T47D (cell line): ENCODE data around the gene KIF18B.

ENCODE experiments used
- DNase-seq, 2 experiments: peaks; one replicate each; pipeline versions ENCODE4 v3.0.0 to v3.0.0-alpha.2; 2011 to 2012; ENCODE audit warnings: low read depth in 1 of 2, low spot score in 1 of 2
- JUND ChIP-seq: IDR thresholded peaks from 2 replicates; pipeline ENCODE4 v1.6.1; 2012; ENCODE audit warnings: low read depth
- in situ Hi-C: cut with HindIII; loops from 2 replicates; pipeline ENCODE4 v1.10.0; 2016; ENCODE audit warnings: low sequenced_read_pairs, low pct_unique_long_range_greater_than_20kb

Gene KIF18B

DNA sequence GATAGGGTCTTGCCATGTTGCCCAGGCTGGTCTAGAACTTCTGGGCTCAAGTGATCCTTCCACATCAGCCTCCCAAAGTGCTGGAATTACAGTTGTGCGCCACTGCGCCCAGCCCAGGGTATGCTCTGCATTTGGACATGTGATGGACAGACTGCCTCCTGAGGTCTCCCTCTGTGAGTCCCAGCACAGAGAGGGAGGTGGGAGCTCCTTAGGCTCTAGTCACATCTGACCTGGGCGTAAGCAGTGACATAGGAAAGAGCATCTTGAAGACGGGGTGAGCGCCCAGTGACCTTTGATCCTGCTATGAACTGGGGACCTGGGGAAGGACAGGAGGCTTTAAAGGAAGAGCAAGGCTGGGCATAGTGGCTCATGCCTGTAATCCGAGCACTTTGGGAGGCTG lies 30.1 kb downstream of the KIF18B start:
- no peak for TF ChIP-seq JUND
- DNase-seq = no peak
- in situ Hi-C loops = no loop called here

DNA sequence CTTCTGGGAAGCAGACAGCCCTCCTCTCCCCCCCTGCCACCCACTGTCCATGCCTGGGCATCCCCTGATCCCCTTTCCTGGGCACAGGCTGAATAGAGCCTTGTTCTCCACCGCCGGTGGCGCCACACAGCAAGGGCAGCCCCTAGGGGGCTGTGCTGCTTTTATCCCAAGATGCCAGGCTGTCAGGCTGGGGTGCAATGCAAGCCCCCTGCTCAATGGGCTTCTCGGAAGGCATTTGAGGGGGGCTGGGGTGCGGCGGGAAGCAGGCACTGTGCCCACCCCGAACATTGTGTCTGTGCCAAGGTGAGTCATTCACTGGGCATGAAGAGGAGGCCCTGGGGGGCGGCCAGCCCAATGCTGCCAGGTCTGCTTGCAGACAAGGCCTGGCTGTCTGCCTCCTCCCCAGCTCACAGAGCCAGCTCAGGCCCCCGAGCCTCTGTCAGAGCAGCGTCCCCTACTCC lies 30.8 kb downstream of the KIF18B start:
- TF ChIP-seq JUND = no peak
- DNase-seq = no peak
- in situ Hi-C loops = no loop called here

DNA sequence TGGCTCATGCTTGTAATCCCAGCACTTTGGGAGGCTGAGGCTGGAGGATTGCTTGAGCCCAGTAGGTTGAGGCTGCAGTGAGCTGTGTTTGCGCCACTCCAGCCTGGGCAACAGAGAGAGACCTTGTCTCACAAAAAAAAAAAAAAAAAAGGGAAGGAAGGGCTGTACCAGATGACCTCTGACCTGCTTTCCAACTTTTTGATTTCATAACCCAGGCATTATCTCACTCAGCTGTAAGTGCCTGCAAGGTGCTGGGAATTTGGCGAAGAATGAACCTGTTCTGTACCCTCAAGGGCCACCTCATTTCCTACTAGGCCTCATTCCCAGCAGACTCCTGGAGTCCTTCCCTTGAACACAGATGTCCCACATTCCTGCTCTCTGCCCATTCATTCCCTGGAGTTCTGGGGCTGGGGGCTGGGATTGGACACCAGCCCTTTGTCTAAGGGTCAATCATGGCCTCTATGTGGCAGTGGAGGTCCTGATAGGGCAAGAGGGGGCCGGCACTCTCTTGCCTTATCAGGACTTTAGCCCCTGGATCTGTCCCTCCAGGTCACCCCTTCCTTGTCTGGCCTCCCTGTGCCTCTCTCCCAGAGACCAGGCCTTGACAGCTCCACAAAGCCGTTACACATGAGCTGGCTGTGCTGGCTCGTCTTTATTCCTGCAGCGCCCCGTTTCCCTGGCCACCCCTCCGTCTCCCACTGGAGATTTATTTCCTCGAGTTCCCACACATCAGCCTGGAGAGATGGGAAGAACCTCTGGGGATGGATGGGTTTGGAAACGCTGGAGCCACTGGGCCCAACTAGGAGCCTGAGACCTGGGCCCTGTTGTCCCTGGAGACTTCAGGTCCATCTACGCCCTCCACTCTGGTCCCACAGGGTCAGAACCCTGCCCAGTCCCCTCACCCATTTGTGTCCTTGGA lies 31.5 kb downstream of the KIF18B start:
- no peak for DNase-seq
- in situ Hi-C loops = no loop called here
- no peak for TF ChIP-seq JUND

GRCh38 chr17:44915321-44915726 lies 32.2 kb downstream of the KIF18B start, which contains the start of gene GFAP:
Gene GFAP, minus strand, starts transcription at chr17:44915500. Its CDS starts 14 bp downstream, at chr17:44915486.
- DNase-seq = no peak
- in situ Hi-C loops = no loop called here
- no peak for TF ChIP-seq JUND

- in situ Hi-C loops = no loop called here
- TF ChIP-seq JUND = no peak
- DNase-seq = no peak
Measured at GRCh38 chr17:44914698-44915271, 32.8 kb downstream of the KIF18B start.

DNA sequence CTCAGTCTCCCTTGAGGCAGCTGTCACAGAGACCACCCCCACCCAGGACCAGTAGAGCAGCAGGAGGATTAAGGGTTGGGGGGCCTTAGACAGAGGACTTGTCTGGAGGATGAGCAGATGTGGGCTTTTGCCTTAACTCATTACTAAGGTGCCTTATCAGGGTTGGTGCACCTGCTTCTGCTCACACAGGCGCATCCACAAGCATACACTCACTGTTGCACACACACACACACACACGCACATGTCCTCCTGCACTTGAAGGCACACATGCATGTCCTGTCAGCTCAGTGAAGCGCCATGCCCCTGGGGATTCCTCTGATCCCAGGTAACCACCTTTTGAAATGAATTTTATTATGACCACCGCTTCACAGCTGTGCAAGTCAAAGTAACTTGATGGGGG lies 33.4 kb downstream of the KIF18B start:
- no peak for TF ChIP-seq JUND
- no peak for DNase-seq
- in situ Hi-C loops = no loop called here

- in situ Hi-C loops = no loop called here
- TF ChIP-seq JUND = no peak
- DNase-seq = no peak
Measured at GRCh38 chr17:44913676-44914075, 33.9 kb downstream of the KIF18B start.

DNA sequence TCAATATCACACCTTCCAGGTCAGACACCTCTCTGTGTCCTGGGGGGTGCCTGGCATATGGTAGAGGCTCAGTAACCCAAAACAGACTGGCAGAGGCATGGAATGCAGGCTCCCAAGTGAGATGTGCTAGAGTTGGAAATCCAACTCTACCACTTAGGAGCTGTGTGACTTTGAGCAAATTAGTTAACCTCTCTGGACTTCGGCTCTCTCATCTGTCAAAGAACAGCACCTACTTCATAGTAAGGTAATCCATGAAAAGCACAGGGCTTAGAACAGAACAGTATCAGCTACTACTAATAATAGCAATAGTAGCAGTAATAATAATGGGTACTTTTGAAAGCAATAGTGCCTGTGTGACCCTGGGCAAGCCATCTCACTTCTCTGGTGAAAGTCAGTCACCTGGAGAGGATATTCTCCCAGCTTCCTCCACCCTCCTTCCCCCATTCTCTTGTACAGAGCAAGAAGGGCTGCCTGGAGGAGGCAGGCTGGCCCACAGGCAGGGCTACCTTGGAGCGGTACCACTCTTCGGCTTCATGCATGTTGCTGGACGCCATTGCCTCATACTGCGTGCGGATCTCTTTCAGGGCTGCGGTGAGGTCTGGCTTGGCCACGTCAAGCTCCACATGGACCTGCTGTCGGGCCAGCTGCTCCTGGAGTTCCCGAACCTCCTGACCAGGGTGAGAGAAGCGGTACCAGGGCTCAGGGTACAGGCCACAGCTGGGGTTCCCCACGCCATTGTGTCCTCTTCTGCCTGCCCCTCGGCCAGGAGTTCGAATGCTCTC lies 34.6 kb downstream of the KIF18B start:
- in situ Hi-C loops = no loop called here
- TF ChIP-seq JUND = no peak

GRCh38 chr17:44911133-44912001 lies 36.2 kb downstream of the KIF18B start:
- no peak for TF ChIP-seq JUND
- peak in 1 of 2 experiments; percentile 61 for DNase-seq
- in situ Hi-C loops = no loop called here

More for the DNA sequence above, 34.6 kb downstream of the KIF18B start:
- no peak for DNase-seq

GRCh38 chr17:44910231-44911106 lies 37.1 kb downstream of the KIF18B start:
- in situ Hi-C loops = no loop called here
- TF ChIP-seq JUND = no peak

DNA sequence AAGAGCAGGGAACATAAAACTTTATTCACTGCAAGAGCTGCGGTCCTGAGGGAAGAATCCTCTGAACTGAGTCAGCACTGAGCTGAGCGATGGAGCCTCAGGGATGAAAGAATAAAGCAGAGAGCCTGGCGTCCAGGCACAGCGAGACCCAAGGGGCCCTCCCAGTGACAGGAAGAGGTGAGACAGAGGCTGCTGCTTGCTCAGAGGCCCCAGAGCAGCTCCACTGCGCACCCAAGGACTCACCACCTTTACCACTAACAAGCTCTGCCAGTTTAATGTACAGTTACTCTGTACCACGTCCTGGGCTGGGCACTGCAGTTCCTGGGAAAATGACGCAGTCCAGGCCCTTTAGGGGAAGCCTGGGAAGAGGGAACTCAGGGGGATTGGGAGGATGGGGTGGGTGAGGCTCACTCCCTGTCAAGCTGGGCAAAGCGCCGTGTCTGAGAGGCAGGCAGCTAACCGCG lies 37.9 kb downstream of the KIF18B start:
- in situ Hi-C loops = no loop called here
- no peak for TF ChIP-seq JUND
- no peak for DNase-seq

More at GRCh38 chr17:44910231-44911106, 37.1 kb downstream of the KIF18B start:
- DNase-seq = no peak
